Activated CD4-positive, alpha-beta T cell treated with anti-CD3 and anti-CD28 coated beads, Interleukin-2, amount 50 U/mL, for 1 hour (primary cell): Measurements from ENCODE around the gene DENND5A.
"Not testable (repeated sequence)": the region's sequence is repeated elsewhere in the genome, so short reads cannot be mapped to it uniquely, and the experiment has no call there.

Experiments used
- DNase-seq: peaks from one replicate; pipeline ENCODE4 v3.0.0-alpha.2; 2020

The DENND5A gene

DNA sequence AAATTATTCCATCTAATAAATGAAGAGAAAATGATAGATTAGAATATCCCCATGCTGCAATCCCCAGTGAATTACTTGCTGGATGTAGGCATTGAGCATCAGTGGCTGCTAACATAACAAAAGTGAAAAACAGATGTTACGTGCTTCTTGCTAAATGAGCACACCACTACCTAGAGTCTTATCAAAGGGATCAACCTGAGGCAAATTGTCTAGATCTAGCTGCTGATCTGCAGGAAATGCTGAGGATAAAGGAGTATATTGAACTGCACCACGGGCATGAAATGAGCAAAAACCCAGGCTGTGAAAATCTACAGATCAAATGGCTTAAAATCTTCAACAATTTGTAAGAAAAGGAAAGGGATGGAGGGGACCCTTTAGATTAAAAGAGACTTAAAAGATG lies 128.4 kb downstream of the DENND5A start:
- no peak for DNase-seq

DNA sequence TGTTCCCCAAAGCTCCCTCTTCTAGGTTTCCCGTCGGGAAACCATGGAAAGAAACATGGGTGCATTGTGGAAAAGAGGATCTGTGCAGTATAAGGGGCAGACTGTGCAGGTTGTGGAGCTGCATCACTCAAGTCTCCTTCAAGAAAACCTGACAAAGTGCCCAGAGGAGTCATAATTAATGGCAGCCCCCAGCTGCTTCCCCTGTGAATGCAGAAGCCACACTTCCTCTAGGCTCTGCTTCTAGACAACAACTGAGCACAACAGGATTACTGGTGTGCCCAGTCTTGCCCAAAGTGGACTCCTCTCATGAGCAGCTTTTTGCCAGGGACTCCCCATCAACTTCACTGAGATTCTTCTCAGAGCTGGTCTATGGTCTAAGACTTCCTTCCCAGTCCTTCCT lies 131.2 kb downstream of the DENND5A start:
- no peak for DNase-seq

DNA sequence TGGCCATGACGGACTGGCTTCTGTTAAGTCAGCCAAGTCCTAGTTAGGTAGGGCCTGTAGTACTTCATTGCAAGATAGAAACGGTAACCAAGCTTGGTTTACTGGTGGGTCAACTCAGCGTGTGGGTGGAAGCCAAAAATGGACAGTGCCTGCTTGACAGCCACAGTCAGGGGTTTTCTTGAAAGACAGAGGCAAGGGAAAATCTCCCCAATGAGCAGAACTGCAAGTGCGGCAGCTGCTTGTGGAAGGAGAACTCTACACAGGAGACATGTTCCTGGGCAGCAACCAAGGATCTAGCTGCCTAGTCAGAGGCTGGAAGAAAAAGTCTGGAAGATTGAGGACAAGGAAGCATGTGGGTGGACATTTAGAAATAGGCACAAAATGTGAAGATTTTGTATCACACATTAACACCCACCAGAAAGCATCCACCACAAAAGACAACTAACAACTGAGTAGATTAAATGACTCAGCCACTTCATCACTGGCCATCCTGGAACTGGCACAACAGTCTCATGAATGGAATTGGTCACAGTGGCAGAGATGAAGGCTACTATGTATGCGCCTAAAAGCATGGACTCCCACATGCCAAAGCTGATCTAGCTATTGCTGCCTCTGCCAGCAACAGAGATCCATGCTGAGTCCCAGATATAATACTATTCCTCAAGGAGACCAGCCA lies 132.8 kb downstream of the DENND5A start:
- no peak for DNase-seq

DNA sequence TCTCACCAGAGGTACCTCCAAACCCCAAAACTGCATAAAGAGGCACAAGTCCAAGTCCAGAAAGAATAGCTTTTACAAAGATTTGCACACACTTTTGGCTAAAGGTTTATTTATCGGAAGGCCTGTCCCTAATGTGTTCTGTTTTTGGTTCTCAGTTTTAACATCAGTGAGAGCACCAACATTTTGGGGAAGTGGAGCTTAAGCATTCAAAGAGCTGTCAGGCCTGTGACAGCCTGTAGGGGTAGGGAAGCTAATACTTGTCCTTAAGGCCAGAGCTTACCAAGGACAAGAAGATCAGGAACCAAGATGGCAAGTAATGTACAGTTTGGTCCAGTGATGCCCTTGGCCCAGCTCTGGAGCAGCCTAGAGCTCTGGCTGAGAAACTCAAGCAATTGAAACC lies 134.9 kb downstream of the DENND5A start:
- no peak for DNase-seq

DNA sequence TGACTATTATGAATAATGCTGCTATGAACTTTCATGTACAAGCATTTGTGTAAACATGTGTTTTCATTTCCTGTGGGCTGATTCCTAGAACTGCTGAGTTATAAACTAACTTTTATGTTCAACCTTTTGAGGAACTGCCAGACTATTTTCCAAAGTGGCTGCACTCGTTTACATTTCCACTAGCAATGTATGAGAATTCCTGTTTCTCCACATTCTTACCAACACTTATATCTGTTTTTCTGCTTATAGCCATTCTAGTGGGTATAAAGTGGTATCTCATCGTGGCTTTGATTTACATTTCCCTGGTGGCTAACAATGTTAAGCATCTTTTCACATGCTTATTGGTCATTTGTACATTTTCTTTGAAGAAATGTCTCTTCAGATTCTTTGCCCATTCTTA lies 138.5 kb downstream of the DENND5A start:
- no peak for DNase-seq

DNA sequence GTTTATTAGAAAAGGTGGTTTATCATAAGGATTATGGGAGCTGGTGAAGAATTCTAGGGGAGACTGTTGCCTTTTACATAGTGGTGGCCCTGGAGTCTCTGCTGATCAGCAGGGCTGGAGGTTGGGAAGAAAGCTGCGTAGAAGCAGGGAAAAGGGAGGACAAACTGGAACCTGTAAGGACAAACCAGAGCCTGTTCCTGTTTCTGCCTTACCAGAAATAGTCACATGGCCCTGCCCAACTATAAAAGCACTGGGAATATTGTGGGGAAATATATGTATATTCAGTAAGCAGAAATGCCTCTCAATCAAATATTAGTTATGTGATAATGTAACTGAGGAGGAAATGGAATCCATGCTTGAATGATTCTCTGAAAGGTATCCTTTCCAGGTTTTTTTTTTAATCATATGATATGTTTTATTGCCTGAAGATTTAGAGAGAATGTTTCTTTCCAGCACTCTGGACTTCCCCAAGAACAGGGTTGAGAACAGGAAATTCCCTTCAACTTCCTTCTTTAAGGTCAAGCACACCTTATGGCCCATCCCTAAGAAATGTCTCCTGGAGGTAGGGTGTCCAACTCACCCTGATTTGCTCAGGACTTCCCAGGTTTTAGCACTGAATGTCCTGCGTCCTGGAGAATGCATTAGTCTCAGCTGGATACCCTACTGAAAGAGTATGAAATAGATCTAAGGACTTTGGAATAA lies 139.8 kb downstream of the DENND5A start:
- no peak for DNase-seq

DNA sequence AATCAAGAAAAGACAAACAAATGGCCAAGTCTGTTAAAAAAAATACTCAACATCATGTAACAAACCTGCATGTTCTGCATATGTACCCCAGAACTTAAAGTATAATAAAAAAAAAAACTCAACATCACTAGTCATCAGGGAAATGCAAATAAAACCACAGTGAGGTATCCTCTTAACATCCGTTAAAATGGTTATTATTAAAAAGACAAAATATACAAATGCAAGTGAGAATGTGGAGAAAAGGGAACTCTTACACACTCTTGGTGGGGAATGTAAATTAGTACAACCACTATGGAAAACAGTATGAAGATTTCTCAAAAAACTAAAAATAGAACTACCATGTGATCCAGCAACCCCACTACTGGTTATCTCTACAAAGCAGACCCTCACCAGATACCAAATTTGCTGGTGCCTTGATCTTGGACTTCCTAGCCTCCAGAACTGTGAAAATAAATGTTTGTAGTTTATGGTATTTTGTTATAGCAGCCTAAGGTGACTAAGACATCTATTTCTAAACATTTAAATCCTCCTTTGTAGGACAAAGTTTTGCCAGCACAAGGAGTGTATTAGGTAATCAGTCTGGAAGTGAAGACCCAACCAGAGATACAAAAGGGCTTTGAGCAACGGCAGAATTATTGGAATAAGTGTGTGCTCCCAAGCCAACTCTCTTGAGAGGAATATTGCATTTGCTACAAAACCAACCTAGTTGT lies 141.4 kb downstream of the DENND5A start:
- no peak for DNase-seq

DNA sequence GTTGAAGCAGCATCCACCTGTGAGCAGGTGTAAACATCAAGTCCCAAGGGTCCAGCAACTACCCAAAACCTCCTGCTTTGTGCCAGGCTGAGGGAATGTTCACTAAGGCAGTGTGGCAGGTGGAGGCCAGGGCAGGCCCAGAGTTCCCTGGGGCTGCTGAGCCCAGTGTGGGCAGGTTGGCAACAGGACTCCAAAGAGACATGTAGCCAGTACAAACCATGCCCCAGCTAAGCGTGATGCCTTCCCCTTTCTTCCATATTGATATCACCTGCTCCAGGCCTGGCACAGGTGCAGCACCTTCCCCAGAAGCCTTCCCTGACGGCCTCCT lies 143.7 kb downstream of the DENND5A start:
- no peak for DNase-seq

DNA sequence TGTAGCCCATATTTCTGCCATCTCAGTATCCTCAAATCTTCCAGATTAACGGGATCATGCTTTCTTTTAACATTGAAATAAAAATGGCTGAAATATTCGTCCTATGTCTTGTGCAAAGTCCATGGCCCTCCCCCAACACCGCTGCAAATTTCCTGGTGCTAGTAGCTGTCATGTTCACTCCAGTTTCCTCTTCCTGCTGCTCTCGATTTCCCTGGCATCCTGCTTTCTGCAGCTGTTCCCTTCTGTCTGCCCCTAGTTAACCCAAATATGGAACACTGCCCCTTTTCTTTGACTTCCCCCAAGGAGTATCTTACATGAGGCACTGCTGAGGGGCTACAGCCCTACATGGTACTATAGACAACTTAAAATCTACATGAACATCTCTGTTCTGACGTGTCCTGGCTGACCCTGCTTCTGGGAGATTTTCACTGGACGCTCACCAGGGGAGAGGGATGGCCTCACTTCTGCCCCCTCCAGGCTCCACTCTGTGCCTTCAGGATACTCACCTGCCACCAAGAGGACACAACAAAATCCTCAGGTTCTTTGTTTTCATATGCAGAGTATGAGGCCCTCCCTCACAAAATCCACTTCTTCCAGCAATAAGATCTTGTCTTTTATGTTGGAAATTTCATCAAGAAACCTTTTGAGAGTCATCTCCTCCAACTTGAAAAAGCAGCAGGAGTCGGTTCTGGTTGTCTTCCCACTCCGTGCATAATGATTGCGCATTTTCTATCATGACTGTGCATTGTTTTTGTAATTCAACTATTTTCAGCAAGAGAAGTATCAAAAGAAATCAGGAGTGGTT lies 144.3 kb downstream of the DENND5A start:
- DNase-seq, result no peak

DNA sequence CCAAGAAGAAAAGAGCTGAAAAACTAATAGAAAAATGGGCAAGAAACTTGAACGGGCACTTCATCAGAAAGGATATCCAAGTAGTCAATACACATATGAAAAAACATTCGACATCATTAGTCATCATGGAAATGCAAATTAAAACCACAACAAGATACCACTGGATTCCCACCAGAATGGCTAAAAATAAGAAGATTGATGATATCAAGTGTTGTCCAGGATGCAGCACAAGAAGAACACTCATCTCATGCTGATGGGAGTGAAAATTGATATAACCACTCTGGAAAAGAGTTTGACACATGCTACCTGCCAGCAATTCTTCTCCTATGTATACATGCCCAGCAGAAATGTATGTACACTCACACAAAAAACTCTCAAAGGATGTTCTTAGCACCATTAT lies 146.9 kb downstream of the DENND5A start:
- DNase-seq, result no peak

DNA sequence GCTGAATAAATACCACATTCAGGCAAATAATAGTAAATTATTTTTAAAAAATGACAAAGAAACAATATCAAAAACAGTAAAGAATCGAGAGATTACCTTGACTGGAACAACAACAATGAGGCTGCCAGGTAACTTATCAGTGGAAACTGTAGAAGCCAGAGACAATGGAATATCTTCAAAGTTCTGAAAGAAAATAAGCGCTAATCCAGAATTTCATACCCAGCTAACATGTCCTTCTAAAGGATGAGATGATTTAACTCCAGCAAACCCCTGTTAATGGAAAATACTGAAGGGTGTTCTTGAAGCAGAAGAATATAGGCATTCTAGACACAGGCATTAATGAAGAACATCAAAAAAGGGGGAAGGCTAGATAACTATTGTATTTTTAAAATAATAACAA lies 153.1 kb downstream of the DENND5A start:
- DNase-seq, result no peak

DNA sequence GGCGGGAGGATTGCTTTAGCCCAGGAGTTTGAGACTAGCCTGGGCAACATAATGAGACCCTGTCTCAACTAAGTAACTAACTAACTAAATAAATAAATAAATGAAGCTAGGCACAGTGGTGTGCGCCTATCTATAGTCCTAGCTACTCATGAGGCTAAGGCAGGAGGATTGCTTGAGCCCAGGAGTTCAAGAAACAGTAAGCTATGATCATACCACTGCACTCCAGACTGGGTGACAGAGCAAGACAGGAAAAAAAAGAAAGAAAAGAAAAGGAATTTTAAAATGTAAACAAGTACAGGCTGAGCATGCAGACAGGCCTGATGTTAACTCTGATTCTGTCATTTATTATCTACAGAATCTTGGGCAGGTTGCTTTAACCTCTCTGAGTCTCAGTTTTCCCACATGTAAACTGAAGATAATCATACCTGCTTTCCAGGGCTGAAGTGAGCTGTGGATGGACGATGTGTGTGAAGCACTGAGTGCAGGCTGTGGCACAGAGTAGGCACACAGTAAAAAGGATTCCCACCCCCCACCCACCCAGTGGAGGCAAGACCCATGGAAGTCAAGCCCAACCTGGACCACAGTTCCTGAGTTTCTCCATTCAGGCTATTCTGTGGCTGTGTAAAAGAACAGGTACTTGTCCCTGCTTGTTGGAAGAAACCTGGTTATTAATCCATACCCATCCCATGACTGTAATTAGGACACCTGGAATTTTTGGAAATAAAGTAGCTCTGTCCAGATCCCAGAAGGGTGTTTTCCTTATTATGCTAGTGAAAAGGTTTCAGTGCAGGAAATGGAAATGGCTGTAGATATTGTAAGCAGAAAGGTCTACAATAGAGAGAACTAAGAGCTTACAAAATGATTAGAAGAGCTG lies 155.1 kb downstream of the DENND5A start:
- DNase-seq, result no peak

DNA sequence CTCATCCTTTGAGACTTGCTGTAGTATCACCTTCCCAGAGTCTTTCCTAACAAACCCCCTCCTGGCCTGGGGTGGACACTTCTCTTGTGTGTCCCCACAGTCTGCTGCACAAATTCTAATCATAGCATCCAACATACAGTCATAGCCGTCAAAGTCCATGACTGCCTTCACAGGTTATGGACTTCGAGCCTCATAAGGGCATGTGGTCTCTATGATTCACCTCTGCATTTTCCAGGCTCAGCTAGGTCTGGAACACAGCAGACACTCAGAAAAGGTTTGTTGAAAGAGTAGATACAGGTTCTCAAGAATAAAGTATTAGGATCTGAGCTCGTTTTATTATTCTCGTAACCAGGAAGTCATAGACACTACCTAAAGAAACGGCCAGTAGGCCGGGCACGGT lies 160.6 kb downstream of the DENND5A start:
- no peak for DNase-seq

DNA sequence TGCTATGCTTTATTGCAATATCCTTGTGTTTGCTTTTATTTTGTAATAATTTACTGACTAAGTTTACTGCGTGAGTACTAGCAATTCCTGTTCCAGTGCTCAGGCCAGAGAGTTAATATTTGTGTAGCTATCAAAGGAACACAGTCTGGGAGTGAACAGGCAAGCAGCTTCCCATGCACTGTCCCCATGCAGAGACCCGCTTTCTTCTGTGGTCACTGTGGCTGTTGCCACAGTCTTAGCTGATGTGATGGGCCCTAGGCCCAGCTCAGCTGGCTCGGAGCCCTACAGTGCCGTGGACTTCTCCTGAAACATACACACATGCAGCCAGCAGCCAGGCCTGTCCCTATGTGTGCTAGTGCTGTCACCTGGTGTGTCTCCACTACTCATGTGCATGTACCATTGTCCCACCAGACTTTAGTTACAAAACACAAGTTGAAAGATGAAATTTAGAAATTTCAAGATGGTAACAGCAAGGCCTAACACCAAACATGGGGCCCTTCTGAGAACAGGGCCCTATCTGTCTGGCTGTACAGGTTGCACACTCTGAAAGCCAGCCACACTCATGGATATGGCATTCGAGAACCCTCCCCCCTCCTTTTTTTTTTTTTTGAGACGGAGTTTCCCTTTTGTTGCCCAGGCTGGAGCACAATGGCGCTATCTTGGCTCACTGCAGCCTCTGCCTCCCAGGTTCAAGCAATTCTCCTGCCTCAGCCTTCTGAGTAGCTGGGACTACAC lies 161.4 kb downstream of the DENND5A start:
- no peak for DNase-seq

DNA sequence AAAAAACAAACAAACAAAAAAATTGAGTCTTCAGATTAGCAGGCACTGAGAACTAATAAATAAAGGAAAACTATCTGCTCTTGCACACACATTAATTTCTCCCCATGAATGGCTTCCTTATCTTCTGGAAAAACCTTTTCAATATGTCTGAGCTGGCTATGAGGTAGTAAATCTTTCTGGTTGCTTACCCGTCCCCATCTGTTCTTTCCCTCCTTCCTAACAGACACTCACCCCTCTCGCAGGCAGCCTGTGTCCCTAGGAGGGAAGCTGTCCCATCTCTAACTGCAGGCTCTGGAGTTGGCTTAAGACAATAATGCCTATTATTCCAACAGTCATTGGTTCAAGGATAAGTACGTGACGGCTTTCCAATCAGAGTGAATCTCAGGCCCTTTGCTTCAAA lies 165.5 kb downstream of the DENND5A start:
- DNase-seq, result no peak

DNA sequence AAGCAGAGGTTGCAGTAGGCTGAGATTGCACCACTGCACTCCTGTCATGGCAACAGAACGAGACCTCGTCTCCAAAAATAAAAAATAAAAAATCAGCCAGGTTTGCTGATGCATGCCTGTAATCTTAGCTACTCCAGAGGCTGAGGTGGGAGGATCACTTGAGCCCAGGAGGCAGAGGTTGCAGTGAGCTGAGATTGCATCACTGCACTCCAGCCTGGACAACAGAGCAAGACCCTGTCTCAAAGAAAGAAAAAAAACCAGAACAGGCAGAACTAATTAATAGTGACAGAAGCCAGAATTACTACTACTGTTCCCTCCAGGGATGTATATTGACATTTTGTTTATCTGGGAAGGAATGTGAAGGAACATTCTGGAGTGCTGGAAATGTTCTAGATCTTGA lies 166.7 kb downstream of the DENND5A start:
- not testable (repeated sequence) for DNase-seq

DNA sequence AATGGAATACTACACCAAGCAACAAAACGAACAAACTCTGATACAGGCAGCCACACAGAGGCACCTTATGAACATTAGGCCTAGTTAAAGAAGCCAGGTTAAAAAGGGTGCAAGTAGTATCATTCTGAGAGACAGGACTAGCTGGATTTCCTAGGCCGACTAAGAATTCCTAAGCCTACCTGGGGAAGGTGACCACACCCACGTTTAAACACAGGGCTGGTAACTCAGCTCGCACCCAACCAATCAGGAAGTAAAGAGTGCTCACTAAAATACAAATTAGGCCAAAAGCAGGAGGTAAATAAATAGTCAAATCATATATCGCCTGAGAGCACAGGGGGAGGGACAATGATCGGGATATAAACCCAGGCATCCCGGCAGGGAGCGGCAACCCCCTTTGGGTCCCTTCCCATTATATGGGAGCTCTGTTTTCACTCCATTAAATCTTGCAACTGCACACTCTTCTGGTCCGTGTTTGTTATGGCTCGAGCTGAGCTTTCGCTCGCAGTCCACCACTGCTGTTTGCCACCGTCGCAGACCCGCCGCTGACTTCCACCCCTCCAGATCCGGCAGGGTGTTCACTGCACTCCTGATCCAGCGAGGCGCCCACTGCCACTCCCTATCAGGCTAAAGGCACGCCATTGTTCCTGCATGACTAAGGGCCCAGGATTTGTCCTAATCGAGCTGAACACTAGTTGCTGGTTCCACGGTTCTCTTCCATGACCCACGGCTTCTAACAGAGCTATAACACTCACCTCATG lies 167.8 kb downstream of the DENND5A start:
- not testable (repeated sequence) for DNase-seq

DNA sequence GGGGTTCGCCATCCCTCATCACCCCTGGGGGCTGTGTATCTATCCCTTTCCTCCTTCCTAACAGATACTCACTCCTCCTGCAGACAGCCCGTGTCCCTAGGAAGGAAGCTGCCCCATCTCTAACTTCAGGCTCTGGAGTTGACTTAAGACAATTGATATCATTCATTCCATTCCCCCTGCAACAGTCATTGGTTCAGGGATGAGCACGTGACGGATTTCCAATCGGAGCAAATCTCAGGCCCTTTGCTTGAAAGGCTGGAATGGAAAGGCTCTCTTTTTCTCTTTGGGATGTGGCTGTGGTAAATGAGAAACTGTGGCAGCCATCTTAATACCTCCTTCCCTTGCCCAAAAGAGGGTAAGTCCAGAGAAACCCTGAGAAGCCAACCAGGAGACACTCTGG lies 168.7 kb downstream of the DENND5A start:
- DNase-seq, result no peak

DNA sequence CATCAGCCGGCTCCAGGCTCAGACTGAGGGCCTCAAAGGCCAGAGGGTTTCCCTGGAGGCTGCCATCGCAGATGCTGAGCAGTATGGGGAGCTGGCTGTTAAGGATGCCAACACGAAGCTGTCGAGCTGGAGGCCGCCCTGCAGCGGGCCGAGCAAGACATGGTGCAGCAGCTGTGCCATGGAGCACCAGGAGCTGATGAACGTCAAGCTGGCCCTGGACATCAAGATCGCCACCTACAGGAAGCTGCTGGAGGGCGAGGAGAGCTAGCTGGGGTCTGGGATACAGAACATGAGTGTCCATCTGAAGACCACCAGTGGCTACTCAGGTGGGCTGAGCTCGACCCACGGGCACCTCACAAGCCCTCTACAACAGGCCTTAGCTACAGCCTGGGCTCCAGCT lies 169.7 kb downstream of the DENND5A start:
- no peak for DNase-seq

DNA sequence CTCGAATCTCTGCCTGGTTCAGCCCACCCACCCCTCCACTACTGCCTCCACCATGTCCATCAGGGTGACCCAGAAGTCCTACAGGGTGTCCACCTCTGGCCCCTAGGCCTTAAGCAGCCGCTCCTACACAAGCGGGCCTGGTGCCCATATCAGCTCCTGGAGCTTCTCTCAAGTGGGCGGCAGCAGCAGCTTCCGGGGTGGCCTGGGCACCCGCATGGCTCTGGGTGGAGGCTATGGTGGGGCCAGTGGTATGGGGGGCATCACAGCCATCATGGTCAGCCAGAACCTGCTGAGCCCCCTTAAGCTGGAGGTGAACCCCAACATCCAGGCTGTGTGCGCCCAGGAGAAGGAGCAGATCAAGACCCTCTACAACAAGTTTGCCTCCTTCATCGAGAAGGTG lies 170.7 kb downstream of the DENND5A start:
- DNase-seq, result no peak
